AG09319 (cell line): ENCODE measurements around the gene C1QTNF1.
A peak's percentile ranks its signal among the peaks of the same experiment; 100 is the strongest.

Experiments used
- DNase-seq: peaks from one replicate; pipeline ENCODE4 v3.0.0-alpha.2; 2010; ENCODE audit warnings: low read depth; ENCODE audit errors: extremely low read depth
- TF ChIP-seq, protein P1 (sequence below): IDR thresholded peaks from 2 replicates; pipeline ENCODE4 v1.5.1; 2011; ENCODE audit warnings: low read depth, mild to moderate bottlenecking, inconsistent platforms, low read length, moderate library complexity

Gene C1QTNF1

DNA sequence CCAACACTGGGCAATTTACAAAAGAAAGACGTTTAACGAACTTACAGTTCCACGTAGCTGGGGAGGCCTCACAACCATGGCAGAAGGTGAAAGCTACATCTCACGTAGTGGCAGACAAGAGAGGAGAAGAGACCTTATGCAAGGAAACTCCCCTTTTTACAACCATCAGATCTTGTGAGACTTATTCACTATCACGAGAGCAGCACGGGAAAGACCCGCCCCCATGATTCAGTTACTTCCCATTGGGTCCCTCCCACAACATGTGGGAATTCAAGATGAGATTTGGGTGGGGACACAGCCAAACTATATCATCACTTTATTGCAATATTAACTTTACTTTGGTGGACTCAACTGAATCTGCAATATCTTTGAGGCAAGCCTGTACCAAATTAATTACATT lies 38.7 kb downstream of the C1QTNF1 start:
- TF ChIP-seq, protein P1, sequence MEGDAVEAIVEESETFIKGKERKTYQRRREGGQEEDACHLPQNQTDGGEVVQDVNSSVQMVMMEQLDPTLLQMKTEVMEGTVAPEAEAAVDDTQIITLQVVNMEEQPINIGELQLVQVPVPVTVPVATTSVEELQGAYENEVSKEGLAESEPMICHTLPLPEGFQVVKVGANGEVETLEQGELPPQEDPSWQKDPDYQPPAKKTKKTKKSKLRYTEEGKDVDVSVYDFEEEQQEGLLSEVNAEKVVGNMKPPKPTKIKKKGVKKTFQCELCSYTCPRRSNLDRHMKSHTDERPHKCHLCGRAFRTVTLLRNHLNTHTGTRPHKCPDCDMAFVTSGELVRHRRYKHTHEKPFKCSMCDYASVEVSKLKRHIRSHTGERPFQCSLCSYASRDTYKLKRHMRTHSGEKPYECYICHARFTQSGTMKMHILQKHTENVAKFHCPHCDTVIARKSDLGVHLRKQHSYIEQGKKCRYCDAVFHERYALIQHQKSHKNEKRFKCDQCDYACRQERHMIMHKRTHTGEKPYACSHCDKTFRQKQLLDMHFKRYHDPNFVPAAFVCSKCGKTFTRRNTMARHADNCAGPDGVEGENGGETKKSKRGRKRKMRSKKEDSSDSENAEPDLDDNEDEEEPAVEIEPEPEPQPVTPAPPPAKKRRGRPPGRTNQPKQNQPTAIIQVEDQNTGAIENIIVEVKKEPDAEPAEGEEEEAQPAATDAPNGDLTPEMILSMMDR, result no peak
- no peak for DNase-seq

DNA sequence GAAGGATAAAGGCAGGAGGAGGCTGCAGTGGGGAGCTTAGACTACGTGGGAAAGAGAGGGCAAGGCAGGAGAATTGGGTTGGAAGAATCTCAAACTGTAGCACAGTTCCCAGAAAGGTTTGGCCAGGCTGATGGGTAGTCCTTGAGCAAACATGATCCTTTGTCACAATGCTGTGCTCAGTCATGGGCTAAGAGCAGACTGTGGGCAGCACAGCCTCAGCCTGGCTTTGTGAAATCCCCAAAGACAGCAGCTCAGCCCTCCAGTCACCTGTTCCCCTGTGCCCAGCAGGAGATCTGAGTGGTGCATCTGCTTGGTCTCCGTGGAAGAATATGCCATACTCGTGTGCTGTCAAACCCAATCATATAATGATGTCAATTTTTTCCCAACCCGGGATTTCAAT lies 40.1 kb downstream of the C1QTNF1 start:
- TF ChIP-seq, protein P1, result no peak
- no peak for DNase-seq

DNA sequence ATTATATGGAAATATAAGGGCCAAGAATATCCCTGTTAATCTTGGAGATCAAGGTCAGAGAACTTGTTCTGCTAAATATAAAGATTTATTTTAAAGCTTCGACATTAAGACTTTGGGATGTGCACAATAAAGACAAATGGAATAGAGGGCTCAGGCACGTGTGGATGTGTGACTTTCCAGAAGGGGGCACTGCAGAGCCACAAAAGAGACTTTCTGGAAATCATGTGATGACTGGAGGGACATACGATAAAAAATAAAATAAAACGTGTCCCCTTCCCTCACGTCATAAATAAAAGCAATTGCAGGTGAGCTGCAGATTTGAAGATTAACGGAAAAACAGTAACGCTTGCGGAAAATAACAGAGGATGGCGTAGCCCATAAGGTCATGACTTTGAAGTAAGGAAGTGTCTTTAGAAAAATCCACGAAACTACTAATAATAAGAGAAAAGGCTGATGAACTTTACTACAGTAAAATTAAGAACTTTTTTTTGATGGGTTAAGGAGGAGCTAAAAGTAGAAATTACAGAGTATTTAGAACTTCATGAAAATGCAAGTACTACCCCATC lies 41.2 kb downstream of the C1QTNF1 start:
- TF ChIP-seq, protein P1, result peak; percentile 39
- DNase-seq, result no peak

DNA sequence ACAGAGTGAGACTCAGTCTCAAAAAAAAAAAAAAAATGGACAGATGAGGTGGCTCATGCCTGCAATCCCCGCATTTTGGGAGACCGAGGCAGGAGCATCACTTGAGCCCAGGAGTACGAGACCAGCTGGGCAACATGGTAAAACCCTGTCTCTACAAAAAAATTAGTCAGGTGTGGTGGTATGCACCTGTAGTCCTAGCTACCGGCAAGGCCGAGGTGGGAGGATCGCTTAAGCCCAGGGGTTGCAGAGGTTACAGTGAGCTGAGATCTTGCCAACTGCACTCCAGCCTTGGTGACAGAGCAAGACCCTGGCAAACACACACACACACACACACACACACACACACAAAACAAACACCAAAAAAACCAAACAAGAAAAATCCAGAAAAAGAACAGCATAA lies 43.0 kb downstream of the C1QTNF1 start:
- no peak for DNase-seq
- TF ChIP-seq, protein P1, result no peak

DNA sequence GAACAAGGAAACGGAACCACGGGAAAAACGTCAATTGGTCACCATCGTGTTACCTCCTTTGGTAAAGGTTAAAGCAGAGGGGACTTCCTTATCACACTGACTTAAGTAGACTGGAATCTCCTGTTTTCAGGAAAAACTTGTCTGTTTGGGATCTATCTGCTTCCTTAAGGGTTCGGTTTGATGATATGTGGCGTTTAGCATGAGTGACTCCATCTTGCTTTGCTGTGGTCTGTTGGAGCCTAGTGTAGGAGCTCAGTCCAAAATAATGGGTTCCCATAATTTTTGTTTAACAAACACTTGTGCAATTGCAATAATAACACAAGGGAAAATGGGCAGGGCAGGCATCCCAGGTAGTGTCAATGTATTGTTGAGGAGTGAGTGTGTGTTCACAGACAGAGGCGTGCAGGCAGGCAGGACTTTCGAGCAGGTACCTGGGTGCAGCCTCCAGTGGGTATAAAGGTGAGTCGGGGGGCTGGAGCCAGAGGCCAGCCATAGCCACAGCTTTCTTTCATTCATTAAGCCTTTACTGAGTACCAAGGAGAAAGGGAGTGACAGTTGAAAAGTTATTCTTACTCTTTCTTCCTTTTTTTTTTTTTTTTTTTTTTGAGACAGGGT lies 46.4 kb downstream of the C1QTNF1 start:
- DNase-seq, result no peak
- TF ChIP-seq, protein P1, result no peak

DNA sequence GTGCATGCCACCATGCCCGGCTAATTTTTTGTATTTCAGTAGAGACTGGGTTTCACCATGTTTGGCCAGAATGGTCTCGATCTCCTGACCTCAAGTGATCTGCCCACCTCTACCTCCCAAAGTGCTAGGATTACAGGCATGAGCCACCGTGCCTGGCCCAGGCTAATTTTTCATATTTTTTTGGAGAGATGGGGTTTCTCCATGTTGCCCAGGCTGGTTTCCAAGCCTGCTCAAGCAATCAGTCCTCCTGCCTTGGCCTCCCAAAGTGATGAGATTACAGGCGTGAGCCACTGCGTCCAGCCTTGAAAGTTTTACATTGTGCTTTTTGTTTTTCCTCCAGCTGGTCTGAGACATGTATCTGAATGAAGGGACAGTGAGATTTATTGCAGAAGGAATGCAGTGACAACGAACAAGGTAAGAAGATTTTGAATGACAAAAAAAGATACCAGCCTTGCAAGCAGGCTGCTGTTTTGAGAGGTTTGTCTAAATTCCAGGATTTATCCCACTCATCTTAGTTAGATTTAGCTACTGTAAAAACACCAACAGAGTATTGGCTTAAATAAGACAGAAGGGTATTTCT lies 47.3 kb downstream of the C1QTNF1 start:
- TF ChIP-seq, protein P1, result no peak
- no peak for DNase-seq

DNA sequence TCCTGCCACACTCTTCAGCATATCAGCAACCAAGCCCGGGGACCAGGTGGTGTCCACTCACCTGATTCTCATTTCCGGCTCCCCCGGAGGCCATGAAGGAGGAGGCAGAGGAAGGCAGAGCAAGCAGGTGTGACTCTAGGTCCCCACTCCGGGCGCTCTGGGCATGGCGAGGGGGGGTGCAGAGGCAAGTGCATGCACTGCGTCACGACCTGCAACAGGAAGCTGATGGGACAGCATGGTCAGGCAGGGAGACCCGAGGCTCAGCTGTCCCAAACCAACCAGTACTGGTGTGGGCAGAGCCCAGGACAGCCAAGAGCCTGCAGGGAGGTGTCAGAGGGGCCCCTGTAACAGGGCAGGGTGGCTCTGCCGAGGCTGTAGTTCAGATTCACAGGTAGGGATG lies 48.6 kb downstream of the C1QTNF1 start:
- TF ChIP-seq, protein P1, result no peak
- no peak for DNase-seq
